ENCODE data around the gene ZDHHC16.

The ZDHHC16 gene

DNA sequence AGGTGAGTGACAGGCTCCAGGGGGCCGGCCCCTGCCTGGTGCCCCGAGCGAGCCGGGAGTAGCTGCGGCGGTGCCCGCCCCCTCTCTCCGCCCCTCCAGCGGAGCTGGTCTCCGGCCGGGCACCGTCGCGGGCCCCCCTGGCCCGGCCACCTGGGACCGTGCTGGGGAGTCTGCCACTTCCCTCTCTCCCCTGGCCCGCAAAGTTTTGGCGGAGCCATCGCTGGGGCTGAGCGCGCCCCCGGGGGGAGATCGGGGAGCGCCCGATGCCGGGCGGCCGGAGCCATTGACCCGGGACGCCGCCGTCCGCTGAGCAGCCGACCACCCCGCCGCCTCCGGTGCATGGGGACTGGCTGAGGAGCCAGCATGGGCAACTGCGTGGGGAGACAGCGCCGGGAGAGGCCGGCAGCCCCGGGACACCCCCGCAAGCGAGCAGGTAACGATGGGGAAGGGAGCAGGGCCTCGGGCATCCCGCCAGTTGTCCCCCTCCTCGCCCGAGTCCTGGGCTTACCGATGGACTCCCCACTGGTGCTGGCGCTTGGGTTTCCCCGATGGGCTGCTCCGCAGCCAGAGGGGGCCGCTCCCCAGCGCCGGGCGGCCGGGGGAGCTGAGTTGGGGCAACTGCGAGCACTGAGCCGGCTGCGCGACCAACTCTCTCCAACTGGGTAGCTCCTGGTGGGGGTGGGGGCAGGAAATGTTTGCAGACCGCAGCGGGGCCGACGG, 53.0 kb downstream of the ZDHHC16 start, which contains the start of gene UBTD1:
Gene UBTD1 (plus strand): TSS at position 84 of the 720 bp plus-strand sequence. CDS start 280 bp downstream, at position 364.
- peak; percentile 18 for DNase-seq (ENCODE audit: low read depth)
- TF ChIP-seq, protein P1, sequence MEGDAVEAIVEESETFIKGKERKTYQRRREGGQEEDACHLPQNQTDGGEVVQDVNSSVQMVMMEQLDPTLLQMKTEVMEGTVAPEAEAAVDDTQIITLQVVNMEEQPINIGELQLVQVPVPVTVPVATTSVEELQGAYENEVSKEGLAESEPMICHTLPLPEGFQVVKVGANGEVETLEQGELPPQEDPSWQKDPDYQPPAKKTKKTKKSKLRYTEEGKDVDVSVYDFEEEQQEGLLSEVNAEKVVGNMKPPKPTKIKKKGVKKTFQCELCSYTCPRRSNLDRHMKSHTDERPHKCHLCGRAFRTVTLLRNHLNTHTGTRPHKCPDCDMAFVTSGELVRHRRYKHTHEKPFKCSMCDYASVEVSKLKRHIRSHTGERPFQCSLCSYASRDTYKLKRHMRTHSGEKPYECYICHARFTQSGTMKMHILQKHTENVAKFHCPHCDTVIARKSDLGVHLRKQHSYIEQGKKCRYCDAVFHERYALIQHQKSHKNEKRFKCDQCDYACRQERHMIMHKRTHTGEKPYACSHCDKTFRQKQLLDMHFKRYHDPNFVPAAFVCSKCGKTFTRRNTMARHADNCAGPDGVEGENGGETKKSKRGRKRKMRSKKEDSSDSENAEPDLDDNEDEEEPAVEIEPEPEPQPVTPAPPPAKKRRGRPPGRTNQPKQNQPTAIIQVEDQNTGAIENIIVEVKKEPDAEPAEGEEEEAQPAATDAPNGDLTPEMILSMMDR (IDR thresholded peaks at IDR 0.05; ENCODE audit: insufficient read depth, low read depth, low read length, missing control alignments) = no peak
- peak within 1 kb of the TSS; percentile 94 for H3K4me3 ChIP-seq (ENCODE audit: low read depth, low read length)

DNA sequence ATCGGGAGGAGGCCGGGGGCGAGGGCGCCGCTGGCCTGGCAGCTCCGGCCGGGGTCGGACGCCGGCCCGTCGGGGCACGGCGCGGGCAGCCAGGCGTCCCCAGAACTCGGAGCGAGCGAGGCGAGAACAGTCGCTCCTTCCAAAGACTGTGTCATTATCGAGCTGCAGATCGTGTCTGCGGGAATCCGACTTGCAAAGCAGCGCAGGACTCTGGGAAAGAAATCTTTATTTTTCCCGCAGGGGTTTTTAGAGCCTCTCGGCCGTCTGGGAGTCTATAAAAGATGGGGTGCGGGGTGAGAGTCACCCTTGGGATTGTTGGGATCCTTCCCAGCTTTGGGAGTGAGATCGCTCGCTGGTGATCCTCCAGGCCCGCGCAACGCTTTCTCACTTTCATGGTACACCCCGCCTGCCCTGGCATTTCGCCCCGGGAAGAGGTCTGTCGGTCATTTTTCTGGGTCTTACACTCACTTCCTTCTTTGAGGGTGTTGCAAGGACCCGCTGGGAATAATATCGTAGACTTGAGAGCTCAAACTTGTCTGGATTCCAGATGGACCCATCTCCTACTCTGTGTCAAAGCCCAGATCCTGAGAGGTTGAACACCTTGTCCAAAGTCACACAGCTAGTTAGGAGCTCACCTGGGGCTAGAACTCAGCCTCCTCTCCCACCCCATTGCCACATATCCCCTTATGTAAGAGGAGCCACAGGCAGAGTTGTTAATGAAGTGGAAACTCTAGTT, 53.8 kb downstream of the ZDHHC16 start:
- no peak for DNase-seq (ENCODE audit: low read depth)
- peak overlapping the region; percentile 94 for H3K4me3 ChIP-seq (ENCODE audit: low read depth, low read length)
- TF ChIP-seq, protein P1 (IDR thresholded peaks at IDR 0.05; ENCODE audit: insufficient read depth, low read depth, low read length, missing control alignments) = no peak

DNA sequence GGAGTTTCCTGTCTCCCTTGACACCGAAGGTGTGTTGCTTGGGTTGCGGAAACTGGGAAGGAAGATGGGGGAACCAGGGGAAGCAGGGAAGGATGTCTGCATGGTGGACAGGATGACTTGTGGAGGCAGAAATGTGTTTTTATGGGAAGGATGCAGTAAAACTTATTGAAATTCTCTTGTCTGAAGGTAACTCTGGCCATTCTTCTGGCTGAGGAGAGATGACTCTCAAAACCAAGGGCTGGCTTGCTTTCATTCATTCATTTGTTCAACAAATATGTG, 54.3 kb downstream of the ZDHHC16 start:
- TF ChIP-seq, protein P1 (IDR thresholded peaks at IDR 0.05; ENCODE audit: insufficient read depth, low read depth, low read length, missing control alignments) = no peak
- DNase-seq (ENCODE audit: low read depth) = no peak
- H3K4me3 ChIP-seq (ENCODE audit: low read depth, low read length) = no peak overlapping the region

DNA sequence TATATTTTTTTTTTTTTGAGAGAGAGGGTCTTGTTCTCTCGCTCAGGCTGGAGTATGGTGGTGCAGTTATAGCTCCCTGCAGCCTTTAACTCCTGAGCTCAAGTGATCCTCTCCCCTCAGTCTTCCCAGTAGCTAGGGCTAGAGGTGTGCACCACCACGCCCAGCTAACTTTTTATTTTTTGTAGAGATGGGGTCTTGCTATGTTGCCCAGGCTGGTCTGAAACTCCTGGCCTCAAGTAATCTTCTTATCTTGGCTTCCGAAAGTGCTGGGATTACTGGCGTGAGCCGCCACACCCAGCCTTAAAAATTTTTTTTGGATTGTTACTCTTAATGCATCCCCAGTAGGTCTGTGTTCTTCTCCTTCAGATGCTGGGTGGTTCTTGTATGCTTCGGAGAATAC, 56.9 kb downstream of the ZDHHC16 start:
- no peak for DNase-seq (ENCODE audit: low read depth)
- no peak overlapping the region for H3K4me3 ChIP-seq (ENCODE audit: low read depth, low read length)
- TF ChIP-seq, protein P1 (IDR thresholded peaks at IDR 0.05; ENCODE audit: insufficient read depth, low read depth, low read length, missing control alignments) = no peak

DNA sequence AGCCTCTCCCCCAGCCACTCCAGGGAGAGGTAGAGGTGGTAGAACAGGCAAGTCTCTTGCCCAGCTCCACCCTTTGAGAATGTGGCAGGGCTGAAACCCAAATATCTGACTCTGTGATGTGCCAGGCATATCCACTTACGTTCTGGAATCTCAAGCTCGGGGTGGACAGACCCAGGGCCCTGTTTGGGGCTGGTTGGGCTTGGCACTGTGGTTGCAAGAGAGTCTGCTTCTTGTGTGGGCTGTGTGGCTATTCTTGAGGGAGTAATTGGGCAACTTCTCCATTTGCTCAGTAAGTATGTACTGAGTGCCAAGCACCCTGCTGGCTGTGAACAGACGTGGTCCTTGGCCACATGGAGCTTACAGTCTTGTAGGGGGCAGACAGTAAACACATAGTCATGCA, 57.4 kb downstream of the ZDHHC16 start:
- no peak for DNase-seq (ENCODE audit: low read depth)
- TF ChIP-seq, protein P1 (IDR thresholded peaks at IDR 0.05; ENCODE audit: insufficient read depth, low read depth, low read length, missing control alignments) = no peak
- H3K4me3 ChIP-seq (ENCODE audit: low read depth, low read length) = no peak overlapping the region

DNA sequence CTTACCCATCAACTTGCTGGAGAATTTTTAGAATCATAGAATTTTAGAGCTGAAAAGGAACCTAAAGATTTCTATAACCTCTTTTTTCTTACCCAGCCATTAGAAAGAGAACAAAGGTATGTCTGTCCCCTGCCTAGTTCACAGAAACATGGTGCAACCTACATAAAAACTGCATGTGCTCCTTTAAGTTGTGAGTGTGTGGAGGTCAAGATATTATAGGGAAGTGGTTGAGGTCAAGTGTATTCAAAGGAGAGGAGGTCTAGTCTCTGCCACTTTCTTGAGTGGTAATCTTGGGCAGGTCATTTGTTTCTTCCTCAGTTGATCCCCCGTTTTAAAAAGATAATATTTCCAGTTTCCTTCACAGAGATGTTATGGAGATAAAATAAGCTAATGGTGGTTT, 59.2 kb downstream of the ZDHHC16 start:
- no peak for DNase-seq (ENCODE audit: low read depth)
- H3K4me3 ChIP-seq (ENCODE audit: low read depth, low read length) = no peak overlapping the region
- TF ChIP-seq, protein P1 (IDR thresholded peaks at IDR 0.05; ENCODE audit: insufficient read depth, low read depth, low read length, missing control alignments) = no peak
